GM21390 (cell line): Measurements from ENCODE around the gene FER.
"Not testable (repeated sequence)": the region's sequence is repeated elsewhere in the genome, so short reads cannot be mapped to it uniquely, and the experiment has no call there.

Experiments
- ATAC-seq: cut with Tn5 transposase; IDR thresholded peaks from one replicate; pipeline ENCODE4 v1.9.1; 2021; ENCODE audit not compliant: unreplicated experiment

The FER gene

GRCh38 chr5:108747774-108748400 is at the start of gene FER:
Gene FER, plus strand, starts transcription at chr5:108747897. Its CDS starts 50,286 bp downstream, at chr5:108798183.
- peak; percentile 16 for ATAC-seq

GRCh38 chr5:108700388-108700787 is 47.3 kb upstream of the FER start:
- ATAC-seq: not testable (repeated sequence)

GRCh38 chr5:108700930-108701329 is 46.8 kb upstream of the FER start:
- ATAC-seq: no peak

- ATAC-seq: no peak
Measured at GRCh38 chr5:108702546-108702945, 45.2 kb upstream of the FER start.

GRCh38 chr5:108703313-108703712 is 44.4 kb upstream of the FER start:
- no peak for ATAC-seq

- no peak for ATAC-seq
Measured at GRCh38 chr5:108707141-108707540, 40.6 kb upstream of the FER start.

- ATAC-seq: no peak
Measured at GRCh38 chr5:108711898-108712297, 35.8 kb upstream of the FER start.

- no peak for ATAC-seq
Measured at GRCh38 chr5:108715408-108715807, 32.3 kb upstream of the FER start.

- peak; percentile 89 for ATAC-seq
Measured at GRCh38 chr5:108720391-108720790, 27.3 kb upstream of the FER start.

GRCh38 chr5:108726446-108727235 is 21.1 kb upstream of the FER start:
- no peak for ATAC-seq

GRCh38 chr5:108727236-108727650 is 20.5 kb upstream of the FER start:
- no peak for ATAC-seq

GRCh38 chr5:108727651-108728565 is 19.8 kb upstream of the FER start:
- ATAC-seq: peak; percentile 75

GRCh38 chr5:108728566-108729241 is 19.0 kb upstream of the FER start:
- peak; percentile 34 for ATAC-seq

GRCh38 chr5:108729242-108729615 is 18.5 kb upstream of the FER start:
- no peak for ATAC-seq

GRCh38 chr5:108730617-108731340 is 16.9 kb upstream of the FER start:
- peak; percentile 38 for ATAC-seq

GRCh38 chr5:108735790-108736189 is 11.9 kb upstream of the FER start:
- no peak for ATAC-seq

- no peak for ATAC-seq
Measured at GRCh38 chr5:108736855-108737254, 10.8 kb upstream of the FER start.

GRCh38 chr5:108739376-108739775 is 8.3 kb upstream of the FER start:
- no peak for ATAC-seq

- ATAC-seq: no peak
Measured at GRCh38 chr5:108739906-108740305, 7.8 kb upstream of the FER start.

- ATAC-seq: no peak
Measured at GRCh38 chr5:108743319-108743718, 4.4 kb upstream of the FER start.
